GM19468 (cell line): Measurements from ENCODE around the gene MAPK13.
"Not testable (repeated sequence)": the region's sequence is repeated elsewhere in the genome, so short reads cannot be mapped to it uniquely, and the experiment has no call there.

ENCODE experiments used
- ATAC-seq: cut with Tn5 transposase; IDR thresholded peaks from one replicate; pipeline ENCODE4 v1.9.1; 2021; ENCODE audit warnings: mild to moderate bottlenecking, moderate library complexity, moderate number of reproducible peaks; ENCODE audit not compliant: unreplicated experiment; ENCODE audit errors: extremely low read depth

The MAPK13 gene

DNA sequence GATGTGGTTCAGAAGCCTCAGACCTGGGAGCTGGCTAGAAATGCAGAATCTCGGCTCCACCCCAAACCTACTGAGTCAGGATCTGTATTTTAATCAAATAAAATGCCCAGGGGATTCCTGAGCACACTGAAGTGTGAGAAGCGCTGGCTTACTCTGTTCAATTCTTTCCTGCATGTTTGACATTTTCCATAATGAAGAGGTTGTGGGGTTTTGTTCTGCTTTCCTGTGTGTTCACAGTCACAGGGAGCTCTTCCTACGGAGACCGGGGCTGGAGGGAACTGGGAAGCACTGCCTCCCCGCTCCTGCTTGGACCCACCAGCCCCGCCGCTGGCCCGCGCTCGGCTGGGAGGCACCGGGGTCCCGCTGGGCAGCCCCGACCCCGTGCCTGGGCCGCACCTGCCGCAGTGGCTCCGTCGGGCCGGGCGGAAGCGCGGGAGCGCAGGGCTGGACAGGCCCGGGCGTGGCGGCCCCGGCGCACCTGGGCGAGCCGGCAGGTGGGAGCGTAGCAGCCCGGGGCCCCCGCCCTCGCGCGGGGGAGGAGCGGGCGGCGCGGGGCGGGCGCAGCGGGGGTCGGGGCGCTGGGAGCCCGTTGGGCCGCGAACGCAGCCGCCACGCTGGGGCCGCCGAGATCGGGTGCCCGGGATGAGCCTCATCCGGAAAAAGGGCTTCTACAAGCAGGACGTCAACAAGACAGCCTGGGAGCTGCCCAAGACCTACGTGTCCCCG lies at the start of gene MAPK13:
MAPK13 (plus strand) TSS at position 573 of the 726 bp plus-strand sequence; CDS start at position 643, 70 bp downstream.
- ATAC-seq, result no peak

DNA sequence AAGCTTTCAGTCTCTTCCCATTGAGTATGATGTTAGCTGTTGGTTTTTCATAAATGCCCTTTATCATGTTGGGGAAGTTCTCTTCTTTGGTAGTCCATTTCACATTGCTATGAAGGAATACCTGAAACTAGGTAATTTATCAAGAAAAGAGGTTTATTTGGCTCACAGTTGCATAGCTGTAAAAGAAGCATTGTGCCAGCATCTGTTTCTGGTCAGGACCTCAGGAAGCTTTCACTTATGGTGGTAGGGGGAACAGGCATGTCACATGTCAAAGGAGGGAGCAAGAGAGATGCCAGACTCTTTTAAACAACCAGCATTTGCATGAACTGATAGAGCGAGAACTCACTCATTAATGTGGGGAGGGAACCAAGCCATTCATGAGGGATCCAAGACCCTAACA lies 48.0 kb upstream of the MAPK13 start:
- ATAC-seq, result no peak

DNA sequence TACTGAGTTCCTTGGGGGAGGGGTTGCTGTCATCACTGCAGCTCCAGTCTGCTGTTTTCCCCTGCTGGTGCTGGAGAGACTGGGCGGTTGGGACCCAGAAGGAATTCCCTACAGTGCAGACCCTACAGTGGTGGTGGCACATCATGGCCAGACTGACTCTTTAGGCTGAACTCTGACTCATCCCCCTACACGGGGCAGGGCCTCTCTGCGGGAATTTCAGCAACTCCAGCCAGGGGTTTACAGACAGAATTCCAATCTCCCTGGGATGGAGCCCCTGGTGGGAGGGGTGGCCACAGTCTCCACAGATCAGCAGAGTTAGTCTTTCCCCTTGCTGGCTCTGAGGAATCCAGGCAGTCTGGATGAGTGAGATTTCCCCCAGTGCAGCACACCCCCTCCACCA lies 46.9 kb upstream of the MAPK13 start:
- ATAC-seq, result no peak

DNA sequence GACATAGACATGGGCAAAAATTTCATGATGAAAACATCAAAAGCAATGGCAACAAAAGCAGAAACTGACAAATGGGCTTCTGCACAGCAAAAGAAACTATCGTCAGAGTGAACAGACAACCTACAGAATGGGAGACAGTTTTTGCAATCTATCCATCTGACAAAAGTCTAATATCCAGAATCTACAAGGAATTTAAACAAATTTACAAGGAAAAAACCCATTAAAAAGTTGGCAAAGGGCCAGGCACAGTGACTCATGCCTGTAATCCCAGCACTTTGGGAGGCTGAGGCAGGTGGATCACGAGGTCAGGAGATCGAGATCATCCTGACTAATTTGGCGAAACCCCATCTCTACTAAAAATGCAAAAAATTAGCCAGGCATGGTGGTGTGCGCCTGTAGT lies 42.1 kb upstream of the MAPK13 start:
- not testable (repeated sequence) for ATAC-seq

DNA sequence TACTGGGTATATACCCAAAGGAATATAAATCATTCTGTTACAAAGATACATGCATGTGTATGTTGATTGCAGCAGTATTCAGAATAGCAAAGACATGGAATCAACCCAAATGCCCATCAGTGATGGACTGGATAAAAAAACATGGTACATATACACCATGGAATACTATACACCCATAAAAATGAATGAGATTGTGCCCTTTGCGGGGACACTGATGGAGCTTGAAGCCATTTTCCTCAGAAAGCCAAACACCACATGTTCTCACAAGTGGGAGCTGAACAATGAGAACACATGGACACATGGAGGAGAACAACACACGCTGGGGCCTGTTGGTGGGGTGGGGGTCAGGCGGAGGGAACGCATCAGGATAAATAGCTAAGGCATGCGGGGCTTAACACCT lies 41.3 kb upstream of the MAPK13 start:
- ATAC-seq, result no peak

DNA sequence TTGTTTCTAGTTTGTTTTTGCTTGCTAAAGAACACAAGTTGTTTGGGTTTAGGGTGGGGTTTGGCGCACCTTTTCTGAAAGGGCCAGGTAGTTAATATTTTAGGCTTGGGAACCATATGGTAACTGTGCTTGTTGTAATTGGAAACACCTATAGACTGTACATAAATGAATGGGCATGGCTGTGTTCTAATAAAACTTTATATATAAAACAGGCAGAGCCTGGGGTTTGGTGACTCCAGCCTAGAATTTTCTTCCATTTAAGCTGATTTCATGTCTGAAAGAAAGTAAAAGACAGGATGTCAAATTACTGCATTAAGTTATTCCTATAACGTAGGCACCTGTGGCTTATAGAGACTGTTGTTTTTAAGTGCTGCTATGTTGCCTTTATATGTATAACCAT lies 36.1 kb upstream of the MAPK13 start:
- ATAC-seq, result no peak

DNA sequence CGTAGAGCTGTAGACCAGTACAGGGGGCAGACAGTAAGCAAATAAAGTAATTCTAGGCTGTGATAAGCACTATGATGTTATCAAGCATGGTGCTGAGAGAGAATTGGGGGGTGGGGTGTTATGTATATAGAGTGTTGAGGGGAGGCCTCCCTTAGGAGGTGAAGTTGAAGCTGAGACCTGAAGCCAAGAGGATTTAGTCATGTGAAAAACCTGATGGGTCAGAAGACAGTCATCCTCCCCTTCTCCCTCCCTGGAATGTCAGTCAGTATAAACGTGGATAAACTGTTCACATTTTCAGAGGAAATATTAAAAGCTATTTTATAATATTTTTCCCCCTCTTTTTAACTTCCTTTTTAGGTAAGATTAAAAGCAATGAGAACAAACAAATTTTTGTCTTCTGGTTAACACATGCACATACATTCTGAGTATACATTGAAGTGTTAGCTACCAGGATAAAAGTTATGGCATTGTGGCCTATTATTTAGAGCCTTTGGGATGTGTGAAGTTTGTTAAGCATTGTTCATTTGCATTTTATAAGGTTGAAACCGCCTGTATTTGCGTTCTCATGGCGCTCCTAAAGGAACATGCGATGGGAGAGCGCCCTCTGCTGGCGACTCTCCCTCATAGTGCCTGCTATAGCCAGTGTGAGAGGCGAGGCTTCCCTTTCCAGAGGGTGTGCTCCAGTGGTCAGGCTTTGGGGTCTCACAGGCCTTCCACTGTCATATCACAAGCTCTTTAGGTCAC lies 35.4 kb upstream of the MAPK13 start:
- peak; percentile 52 for ATAC-seq

DNA sequence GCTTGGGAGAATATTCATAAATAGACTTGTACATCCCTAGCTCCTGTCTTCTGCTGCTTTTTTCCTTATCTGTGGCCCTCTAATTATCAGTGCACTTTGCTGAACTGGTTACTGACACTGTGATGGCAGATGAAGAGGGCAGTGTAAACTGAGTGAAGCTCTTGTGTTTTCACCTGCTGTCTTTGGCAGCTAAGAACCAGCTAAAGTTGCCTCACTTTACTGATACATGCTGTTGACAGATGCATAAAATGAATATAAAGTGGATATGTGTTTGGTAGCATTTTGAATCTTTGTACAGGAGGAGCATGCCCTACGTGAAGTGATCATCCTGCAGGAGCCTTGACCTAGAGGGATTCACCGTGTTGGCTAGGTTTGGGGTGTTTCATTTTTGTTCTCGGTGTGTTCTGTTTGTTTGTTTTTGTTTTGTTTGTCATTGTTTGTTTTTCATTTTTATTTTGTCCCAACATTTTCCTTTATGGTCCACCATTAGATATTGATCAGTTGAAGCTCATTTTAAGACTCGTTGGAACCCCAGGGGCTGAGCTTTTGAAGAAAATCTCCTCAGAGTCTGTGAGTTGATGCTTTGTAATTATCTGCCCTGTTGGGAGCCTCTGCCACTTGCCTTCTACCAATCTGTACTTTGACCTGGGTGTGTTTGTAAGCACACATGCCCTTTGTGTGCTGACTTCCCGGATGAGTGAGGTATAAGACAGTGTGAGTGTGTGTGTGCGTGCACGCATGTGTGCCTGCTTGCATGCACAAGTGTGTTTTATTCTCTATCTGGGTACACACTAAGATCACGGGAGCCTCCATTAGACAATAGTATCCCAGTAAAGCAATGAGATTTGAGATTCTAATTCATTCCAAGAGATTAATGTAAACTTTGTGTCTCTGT lies 34.6 kb upstream of the MAPK13 start:
- no peak for ATAC-seq

DNA sequence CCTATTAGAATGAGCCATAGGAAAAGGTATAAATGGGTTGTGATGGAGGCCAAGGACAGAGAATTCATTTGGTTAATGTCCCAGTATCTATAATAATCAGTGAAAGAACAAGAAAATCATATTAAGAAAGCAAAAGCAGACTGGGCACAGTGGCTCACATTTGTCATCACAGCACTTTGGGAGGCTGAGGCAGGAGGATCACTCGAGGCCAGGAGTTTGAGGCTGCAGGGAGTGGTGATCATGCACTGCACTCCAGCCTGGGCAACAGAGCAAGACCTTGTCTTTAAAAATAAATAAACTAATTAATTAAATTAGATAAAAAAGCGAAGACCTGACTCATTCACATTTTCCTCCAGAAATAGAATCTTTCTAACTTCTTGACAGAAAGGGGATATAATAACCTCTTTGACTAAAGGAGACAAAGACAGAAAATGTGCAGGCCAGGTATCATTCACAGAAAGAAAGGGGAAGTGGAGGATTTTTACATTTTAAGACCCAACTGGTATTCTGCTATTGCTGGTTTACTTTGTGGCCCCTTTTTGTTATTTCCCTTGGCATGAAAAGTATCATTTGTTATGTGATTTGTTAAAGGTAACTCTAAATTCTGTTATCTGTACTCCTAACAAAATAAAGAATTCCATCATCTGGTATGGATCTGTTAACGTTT lies 31.9 kb upstream of the MAPK13 start:
- ATAC-seq, result no peak

DNA sequence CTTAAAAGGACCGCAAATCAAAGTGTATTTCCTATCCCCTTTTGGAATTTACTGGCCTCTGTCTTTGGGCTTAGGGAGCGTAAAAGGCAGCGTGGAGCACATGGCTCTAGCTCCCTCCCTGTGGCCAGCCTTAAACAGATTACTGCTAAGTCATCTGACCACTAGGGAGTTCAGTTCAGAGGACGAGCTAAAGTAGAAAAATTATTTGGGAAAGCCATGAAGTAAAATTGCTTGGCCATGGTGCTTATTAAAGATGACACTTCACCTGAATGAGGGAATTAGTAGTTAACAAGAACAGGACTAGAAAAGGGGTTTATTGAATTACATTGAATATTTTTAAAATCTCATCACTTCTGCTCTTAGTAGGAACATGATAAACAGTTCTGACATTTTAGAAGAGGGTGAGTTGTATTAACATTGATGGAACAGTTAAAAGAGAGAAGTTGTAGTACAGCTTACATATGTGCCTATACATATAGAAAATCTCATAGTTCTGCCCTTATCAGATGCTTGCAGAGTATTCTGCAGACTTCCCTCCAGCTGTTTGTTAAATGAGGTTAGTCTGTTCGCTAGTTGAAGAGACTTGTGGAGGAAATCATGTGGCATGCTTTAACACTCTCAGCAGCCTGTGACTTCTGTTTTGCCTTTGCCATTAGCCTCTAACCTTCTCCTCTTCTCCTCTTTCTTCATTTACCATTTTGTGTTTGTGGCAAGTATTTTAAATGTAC lies 31.2 kb upstream of the MAPK13 start:
- ATAC-seq, result no peak

DNA sequence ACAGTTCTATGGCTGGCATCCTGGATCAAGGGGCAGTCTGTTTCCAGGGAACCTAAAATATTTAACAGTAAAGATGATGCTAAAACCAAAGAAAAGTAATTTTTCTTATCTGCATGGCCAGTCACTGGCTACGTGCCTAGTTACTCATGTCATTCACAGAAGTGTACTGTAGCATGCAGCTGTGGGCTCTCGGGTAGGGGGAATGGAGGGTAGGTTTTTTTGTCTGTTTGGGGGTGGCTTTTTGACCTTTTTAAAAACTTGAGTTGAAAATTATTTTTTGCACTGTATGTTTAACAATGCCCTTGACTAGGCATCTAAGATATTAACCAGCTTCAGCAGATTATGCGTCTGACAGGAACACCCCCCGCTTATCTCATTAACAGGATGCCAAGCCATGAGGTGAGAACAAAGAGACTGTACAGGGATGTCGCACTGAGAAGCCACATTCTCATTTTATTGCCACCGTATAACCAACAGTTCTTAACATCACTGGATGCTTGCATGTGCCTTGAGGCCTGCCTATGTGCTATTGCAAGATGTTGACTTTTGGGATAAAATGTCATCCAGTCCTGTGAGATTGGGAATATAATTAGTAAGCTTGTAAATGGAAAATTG lies 30.3 kb upstream of the MAPK13 start:
- no peak for ATAC-seq

DNA sequence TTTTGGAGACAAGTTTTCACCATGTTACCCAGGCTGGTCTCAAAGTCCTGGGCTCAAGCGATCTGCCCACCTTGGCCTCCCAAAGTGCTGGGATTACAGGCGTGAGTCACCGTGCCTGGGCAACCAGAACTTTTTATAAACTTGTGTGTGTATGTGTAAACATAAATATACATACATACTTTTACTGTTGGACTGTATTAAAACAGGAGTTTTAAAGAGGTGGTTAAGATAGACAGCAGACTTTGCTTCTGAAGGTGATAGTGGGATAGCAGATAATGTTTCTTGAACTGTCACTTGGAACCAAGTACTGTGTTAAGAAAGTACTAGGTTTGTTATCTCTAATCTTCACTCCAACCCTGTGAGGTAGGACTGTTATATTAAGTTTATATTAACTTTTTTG lies 28.6 kb upstream of the MAPK13 start:
- no peak for ATAC-seq

DNA sequence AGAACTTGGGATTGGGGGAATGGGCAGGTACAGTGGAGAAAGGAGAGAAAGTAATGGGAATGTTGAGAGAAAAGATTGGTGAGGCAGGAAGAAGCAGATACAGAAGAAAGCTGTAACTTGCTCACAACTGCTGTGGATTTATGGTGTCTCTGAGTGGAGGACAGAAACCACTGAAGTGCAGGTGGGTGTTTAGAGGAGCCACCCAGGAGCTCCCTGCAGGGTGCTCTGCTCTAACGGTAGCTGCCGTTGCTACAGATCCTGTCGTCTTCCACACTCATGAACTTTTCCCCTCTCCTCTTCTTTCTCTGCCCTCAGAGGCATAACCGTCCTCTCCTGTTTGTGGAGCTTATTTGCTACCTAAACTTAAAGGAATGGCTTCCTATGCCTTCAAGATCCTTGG lies 27.5 kb upstream of the MAPK13 start:
- no peak for ATAC-seq

DNA sequence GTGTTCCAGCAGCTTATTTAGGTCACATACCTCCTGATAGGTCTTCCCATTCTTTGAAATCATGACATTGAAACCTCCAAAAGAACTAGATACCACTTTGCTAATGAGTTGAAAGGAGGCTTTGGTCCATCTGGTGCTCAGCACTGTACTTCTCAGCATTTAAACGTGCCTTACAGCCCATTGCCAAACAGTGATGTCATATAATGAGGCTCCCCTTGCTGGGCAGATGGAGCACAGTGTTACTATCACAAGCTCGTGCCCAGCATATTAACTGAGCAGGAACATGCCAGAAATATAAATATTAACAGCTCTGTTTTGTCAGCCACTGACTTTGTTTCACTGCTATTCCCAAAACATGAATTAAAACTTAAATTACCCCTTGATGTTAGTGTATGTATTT lies 25.5 kb upstream of the MAPK13 start:
- no peak for ATAC-seq

DNA sequence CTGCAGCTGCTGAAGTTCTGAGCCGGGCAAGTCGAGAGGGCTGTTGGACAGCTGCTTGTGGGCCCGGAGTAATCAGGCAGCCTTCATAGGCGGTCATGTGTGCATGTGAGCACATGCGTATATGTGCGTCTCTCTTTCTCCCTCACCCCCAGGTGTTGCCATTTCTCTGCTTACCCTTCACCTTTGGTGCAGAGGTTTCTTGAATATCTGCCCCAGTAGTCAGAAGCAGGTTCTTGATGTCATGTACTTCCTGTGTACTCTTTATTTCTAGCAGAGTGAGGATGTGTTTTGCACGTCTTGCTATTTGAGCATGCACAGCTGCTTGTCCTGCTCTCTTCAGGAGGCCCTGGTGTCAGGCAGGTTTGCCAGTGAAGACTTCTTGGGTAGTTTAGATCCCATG lies 21.2 kb upstream of the MAPK13 start:
- no peak for ATAC-seq

DNA sequence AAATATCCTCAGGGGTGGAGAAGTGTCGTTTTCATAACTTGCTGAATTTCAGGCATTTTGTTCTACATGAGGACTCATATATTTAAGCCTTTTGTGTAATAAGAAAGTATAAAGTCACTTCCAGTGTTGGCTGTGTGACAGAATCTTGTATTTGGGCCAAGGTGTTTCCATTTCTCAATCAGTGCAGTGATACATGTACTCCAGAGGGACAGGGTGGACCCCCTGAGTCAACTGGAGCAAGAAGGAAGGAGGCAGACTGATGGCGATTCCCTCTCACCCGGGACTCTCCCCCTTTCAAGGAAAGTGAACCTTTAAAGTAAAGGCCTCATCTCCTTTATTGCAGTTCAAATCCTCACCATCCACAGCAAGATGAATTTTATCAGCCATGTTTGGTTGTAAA lies 20.3 kb upstream of the MAPK13 start:
- ATAC-seq, result no peak

DNA sequence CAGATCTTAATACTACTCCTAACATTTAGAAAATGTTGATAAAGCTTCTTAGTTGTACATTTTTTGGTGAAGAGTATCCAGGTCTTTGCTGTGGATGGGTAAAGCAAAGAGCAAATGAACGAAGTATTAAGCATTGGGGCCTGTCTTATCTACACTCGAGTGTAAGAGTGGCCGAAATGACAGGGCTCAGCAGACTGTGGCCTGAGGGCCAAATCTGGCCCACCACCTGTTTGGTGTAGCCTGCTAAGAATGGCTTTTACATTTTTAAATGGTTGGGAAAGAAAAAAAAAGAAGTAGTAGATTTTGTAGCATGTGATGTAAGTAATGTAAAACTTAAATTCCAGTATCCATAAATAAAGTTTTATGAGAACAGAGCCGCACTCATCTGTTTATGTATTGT lies 19.4 kb upstream of the MAPK13 start:
- ATAC-seq, result no peak

DNA sequence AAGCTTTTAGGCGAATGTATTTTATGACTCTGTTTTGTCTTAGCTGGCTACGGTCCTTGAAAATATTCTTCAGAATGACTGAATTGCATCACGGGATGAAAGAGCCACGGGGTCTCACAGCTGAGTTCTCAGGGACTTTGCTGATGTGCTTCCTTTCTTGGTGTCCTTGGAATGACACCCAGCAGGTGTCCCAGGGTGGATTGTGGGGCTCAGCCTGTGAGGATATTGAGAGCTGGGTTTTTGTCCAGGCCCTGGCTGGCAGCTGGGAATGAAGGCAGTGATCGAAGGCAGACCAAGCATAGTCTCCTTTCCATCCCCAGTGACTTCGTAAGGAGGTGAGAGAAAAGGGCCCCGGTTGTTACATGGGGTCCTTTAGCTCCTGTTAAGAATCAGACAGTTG lies 18.8 kb upstream of the MAPK13 start:
- no peak for ATAC-seq

DNA sequence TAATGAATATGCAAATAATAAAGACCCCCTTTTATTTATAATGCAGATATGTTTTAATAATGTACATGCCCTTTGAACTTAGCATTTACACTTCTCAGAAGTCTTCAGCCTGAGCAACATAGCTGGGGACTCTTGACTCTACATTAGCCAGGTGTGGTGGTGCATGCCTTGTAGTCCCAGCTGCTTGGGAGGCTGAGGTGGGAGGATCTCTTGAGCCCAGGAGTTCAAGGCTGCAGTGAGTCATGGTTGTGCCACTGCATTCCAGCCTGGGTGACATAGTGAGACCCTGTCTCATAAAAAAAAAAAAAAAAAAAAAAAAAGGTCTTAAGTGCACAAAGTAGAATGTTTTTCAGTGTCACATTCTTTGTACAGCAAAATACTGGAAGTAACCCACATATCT lies 17.3 kb upstream of the MAPK13 start:
- ATAC-seq, result no peak
